Fibroblast of lung (primary cell): ENCODE measurements around the gene USP1.

Experiments used
- CTCF ChIP-seq, 2 donors: IDR thresholded peaks in 1 of 2; conservative IDR thresholded peaks in 1 of 2; 1 replicate in 1 of 2; 2 replicates in 1 of 2; pipeline ENCODE4 v1.5.1; 2011 to 2012; ENCODE audit warnings: low read length in 2 of 2, control low read depth in 1 of 2, inconsistent platforms in 1 of 2, low read depth in 1 of 2, mild to moderate bottlenecking in 1 of 2
- EZH2 ChIP-seq: IDR thresholded peaks from 2 replicates; pipeline ENCODE4 v1.5.1; 2012; ENCODE audit warnings: low read length, control low read depth, mild to moderate bottlenecking; ENCODE audit errors: missing control alignments

GRCh38 chr1:62493656-62494055 lies 56.8 kb downstream of the USP1 start:
- TF ChIP-seq CTCF (conservative IDR thresholded peaks at IDR 0.05 in 1 of 2, IDR thresholded peaks at IDR 0.05 in 1 of 2; ENCODE audit: low read depth in 1 of 2, low read length in 2 of 2) (no peak), EZH2 (no peak)
